Measurements from ENCODE around the gene PCLO. TPM values are rescaled to one million over a fixed set of nuclear protein-coding genes. Genes with fewer than 3 reads are reported as not detected.

PCLO gene
- total and polyA plus RNA-seq, 2 of the 8 experiments (the other 6 are each of a cell fraction or from before 2014, with no cell fraction given) = 1.5 to 3.2 TPM

DNA sequence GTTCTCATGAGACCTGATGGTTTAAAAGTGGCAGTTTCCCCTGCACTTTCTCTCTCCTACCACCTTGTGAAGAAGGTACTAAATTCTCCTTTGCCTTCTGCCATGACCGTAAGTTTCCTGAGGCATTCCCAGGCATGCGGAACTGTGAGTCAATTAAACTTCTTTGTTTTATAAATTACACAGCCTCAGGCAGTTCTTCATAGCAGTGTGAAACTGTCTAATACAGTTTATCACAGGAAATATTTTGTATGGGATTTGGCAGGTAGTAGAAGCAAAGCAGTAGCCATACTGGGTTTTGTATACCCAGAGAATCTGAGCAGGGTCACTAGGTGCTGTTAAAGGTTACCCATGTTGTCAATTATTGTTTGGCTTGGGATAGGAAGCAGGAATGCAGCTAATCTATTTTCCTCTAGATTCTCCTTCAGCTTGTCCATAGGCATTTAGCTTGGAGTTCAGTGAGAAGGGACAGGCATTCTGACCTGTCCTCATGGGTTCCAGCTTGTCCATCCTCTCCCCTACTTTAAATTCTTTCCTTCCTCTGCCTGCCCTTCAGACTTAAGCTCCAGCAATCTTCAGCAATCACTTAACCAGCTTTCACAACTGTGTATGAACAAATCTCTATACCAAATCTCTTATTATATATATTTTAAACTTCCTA is 186.7 kb downstream of the PCLO start:
- Histone ChIP-seq H3K18ac (ENCODE audit: extremely low read depth, low read length) (no peak overlapping the region), H2BK12ac (ENCODE audit: low read depth, low read length) (no peak overlapping the region), H3K4ac (replicated peaks; ENCODE audit: insufficient read length, low read depth, low read length) (no peak overlapping the region), H2AK5ac (ENCODE audit: low read depth, low read length) (no peak overlapping the region), H2BK20ac (ENCODE audit: low read length) (no peak overlapping the region), H2BK15ac (ENCODE audit: low read length) (no peak overlapping the region), H2BK120ac (replicated peaks; ENCODE audit: low read depth, low read length) (no peak overlapping the region), H4K91ac (replicated peaks; ENCODE audit: insufficient read length, low read length) (no peak overlapping the region), H3K23ac (ENCODE audit: insufficient read length) (no peak overlapping the region), H3K79me1 (ENCODE audit: low read depth, low read length) (no peaks in the 10 kb centered on the region), H3K27ac (ENCODE audit: low read depth, low read length) (no peak overlapping the region), H3K36me3 (ENCODE audit: control insufficient read depth in 2 of 4, insufficient read depth in 4 of 4, low read length in 3 of 4) (no peaks in the 10 kb centered on the region), H3K9ac (replicated peaks in 1 of 4; ENCODE audit: extremely low read depth in 1 of 4, low read depth in 3 of 4, low read length in 3 of 4) (no peak overlapping the region), H3K4me2 (ENCODE audit: insufficient read depth in 1 of 2, low read depth in 2 of 2, low read length in 2 of 2) (no peak overlapping the region), H4K5ac (ENCODE audit: insufficient read length, low read depth, low read length) (no peak overlapping the region), H4K20me1 (replicated peaks in 1 of 2; ENCODE audit: control insufficient read depth in 1 of 2, insufficient read depth in 2 of 2, low read length in 2 of 2) (no peaks in the 10 kb centered on the region), H2BK5ac (ENCODE audit: low read depth, low read length) (no peak overlapping the region), H3K56ac (replicated peaks; ENCODE audit: insufficient read length, low read depth, low read length) (no peak overlapping the region), H3K4me1 (replicated peaks in 1 of 4; ENCODE audit: control insufficient read depth in 3 of 4, insufficient read depth in 4 of 4, low read length in 3 of 4) (no peaks in the 10 kb centered on the region), H3K4me3 (ENCODE audit: extremely low read depth in 1 of 4, insufficient read depth in 2 of 4, low read depth in 3 of 4, low read length in 4 of 4) (no peak overlapping the region), H3K79me2 (ENCODE audit: control insufficient read depth in 1 of 2, insufficient read depth in 2 of 2, low read length in 2 of 2) (no peaks in the 10 kb centered on the region), H3K23me2 (ENCODE audit: low read depth, low read length) (no peaks in the 10 kb centered on the region), H2AFZ (ENCODE audit: low read length) (no peak overlapping the region), H3K9me3 (ENCODE audit: insufficient read depth in 2 of 2, low read depth in 1 of 2, low read length in 1 of 2) (no peaks in the 10 kb centered on the region; a peak in 1 of 4 replicates), H3K14ac (ENCODE audit: insufficient read length) (no peak overlapping the region), H4K8ac (ENCODE audit: extremely low read depth, insufficient read depth, low read length) (no peak overlapping the region), H3K27me3 (replicated peaks in 1 of 4; ENCODE audit: control insufficient read depth in 3 of 4, extremely low read depth in 1 of 4, insufficient read depth in 3 of 4, low read length in 3 of 4) (no peaks in the 10 kb centered on the region)
- ChIA-PET CTCF (ENCODE audit: partially characterized antibody) (interaction anchor here (0.6 kb wide), 1 partner anchor 162 kb away, joined by 3 read pairs; no protein-coding TSS in a partner anchor), POLR2A (ENCODE audit: partially characterized antibody) (interaction anchor here (0.6 kb wide), 1 partner anchor 252 kb away, joined by 3 read pairs; no protein-coding TSS in a partner anchor)
- 88% methylated on average over 2 of the region's 2 CpGs; no CpG with 5 or more reads in 1 of the 2 experiments for WGBS, 2 experiments (ENCODE audit: extremely low coverage in 1 of 2, insufficient coverage in 1 of 2, insufficient read length in 1 of 2, insufficient replicate concordance in 2 of 2, low coverage in 1 of 2, low lambda C conversion rate in 2 of 2, missing lambda C conversion rate in 1 of 2)
- DNase-seq (ENCODE audit: low read depth in 1 of 2, low spot score in 2 of 2) = no peak
- FAIRE-seq = no peak
